ENCODE data around the gene DCP1B.
"Not testable (repeated sequence)": the region's sequence is repeated elsewhere in the genome, so short reads cannot be mapped to it uniquely, and the experiment has no call there.

Gene DCP1B

GRCh38 chr12:1966561-1967226 lies 37.6 kb downstream of the DCP1B start:
- peaks cover 20% of the 10 kb centered on the region for H3K36me3 ChIP-seq (ENCODE audit: insufficient read depth, low read depth, low read length)

GRCh38 chr12:1965916-1966315 lies 38.3 kb downstream of the DCP1B start:
- H3K9ac ChIP-seq (ENCODE audit: low read depth, low read length): no peak overlapping the region
- H3K4me1 ChIP-seq (ENCODE audit: insufficient read depth, low read length): no peaks in the 10 kb centered on the region
- H3K27me3 ChIP-seq (ENCODE audit: insufficient read depth, low read length): no peaks in the 10 kb centered on the region
- no peak overlapping the region for H3K4me3 ChIP-seq (ENCODE audit: low read length)
- H3K27ac ChIP-seq (ENCODE audit: low read length): no peak overlapping the region
- no peaks in the 10 kb centered on the region for H3K9me3 ChIP-seq (ENCODE audit: insufficient read depth, low read depth, low read length)
- H3K36me3 ChIP-seq (ENCODE audit: insufficient read depth, low read depth, low read length): peaks cover 23% of the 10 kb centered on the region

More at GRCh38 chr12:1966561-1967226, 37.6 kb downstream of the DCP1B start:
- Histone ChIP-seq H3K9me3 (ENCODE audit: insufficient read depth, low read depth, low read length) (no peaks in the 10 kb centered on the region), H3K27ac (ENCODE audit: low read length) (no peak overlapping the region), H3K4me1 (ENCODE audit: insufficient read depth, low read length) (no peaks in the 10 kb centered on the region), H3K27me3 (ENCODE audit: insufficient read depth, low read length) (no peaks in the 10 kb centered on the region), H3K9ac (ENCODE audit: low read depth, low read length) (no peak overlapping the region), H3K4me3 (ENCODE audit: low read length) (no peak overlapping the region)

- no peak overlapping the region for H3K9ac ChIP-seq (ENCODE audit: low read depth, low read length)
- H3K4me1 ChIP-seq (ENCODE audit: insufficient read depth, low read length): no peaks in the 10 kb centered on the region
- H3K27me3 ChIP-seq (ENCODE audit: insufficient read depth, low read length): no peaks in the 10 kb centered on the region
- H3K27ac ChIP-seq (ENCODE audit: low read length): no peak overlapping the region
- H3K4me3 ChIP-seq (ENCODE audit: low read length): no peak overlapping the region
- peaks cover 23% of the 10 kb centered on the region for H3K36me3 ChIP-seq (ENCODE audit: insufficient read depth, low read depth, low read length)
- no peaks in the 10 kb centered on the region for H3K9me3 ChIP-seq (ENCODE audit: insufficient read depth, low read depth, low read length)
Observed at GRCh38 chr12:1962051-1963020, 41.9 kb downstream of the DCP1B start.

GRCh38 chr12:1956716-1957115 lies 47.5 kb downstream of the DCP1B start:
- Histone ChIP-seq H3K9ac (ENCODE audit: low read depth, low read length) (no peak overlapping the region), H3K9me3 (ENCODE audit: insufficient read depth, low read depth, low read length) (no peaks in the 10 kb centered on the region), H3K36me3 (ENCODE audit: insufficient read depth, low read depth, low read length) (peaks cover 20% of the 10 kb centered on the region), H3K4me1 (ENCODE audit: insufficient read depth, low read length) (no peaks in the 10 kb centered on the region), H3K27ac (ENCODE audit: low read length) (no peak overlapping the region), H3K4me3 (ENCODE audit: low read length) (no peak overlapping the region), H3K27me3 (ENCODE audit: insufficient read depth, low read length) (no peaks in the 10 kb centered on the region)

- Histone ChIP-seq H3K9me3 (ENCODE audit: insufficient read depth, low read depth, low read length) (no peaks in the 10 kb centered on the region; the same call in 1 of the 2 replicates), H3K36me3 (ENCODE audit: insufficient read depth, low read depth, low read length) (peaks cover 69% of the 10 kb centered on the region), H3K27ac (ENCODE audit: low read length) (no peak overlapping the region), H3K4me1 (ENCODE audit: insufficient read depth, low read length) (no peaks in the 10 kb centered on the region; the same call in 1 of the 2 replicates), H3K9ac (ENCODE audit: low read depth, low read length) (no peak overlapping the region), H3K4me3 (ENCODE audit: low read length) (no peak overlapping the region), H3K27me3 (ENCODE audit: insufficient read depth, low read length) (no peaks in the 10 kb centered on the region)
Observed at GRCh38 chr12:1949771-1950470, 54.3 kb downstream of the DCP1B start.

GRCh38 chr12:1948883-1949282 lies 55.4 kb downstream of the DCP1B start:
- Histone ChIP-seq H3K4me1 (ENCODE audit: insufficient read depth, low read length) (no peaks in the 10 kb centered on the region; the same call in 1 of the 2 replicates), H3K36me3 (ENCODE audit: insufficient read depth, low read depth, low read length) (peaks cover 65% of the 10 kb centered on the region), H3K9me3 (ENCODE audit: insufficient read depth, low read depth, low read length) (no peaks in the 10 kb centered on the region; the same call in 1 of the 2 replicates), H3K27me3 (ENCODE audit: insufficient read depth, low read length) (no peaks in the 10 kb centered on the region), H3K9ac (ENCODE audit: low read depth, low read length) (no peak overlapping the region), H3K27ac (ENCODE audit: low read length) (no peak overlapping the region), H3K4me3 (ENCODE audit: low read length) (no peak overlapping the region)

GRCh38 chr12:1947081-1947480 lies 57.2 kb downstream of the DCP1B start:
- peaks cover 55% of the 10 kb centered on the region for H3K36me3 ChIP-seq (ENCODE audit: insufficient read depth, low read depth, low read length)
- no peaks in the 10 kb centered on the region; the same call in 1 of the 2 replicates for H3K9me3 ChIP-seq (ENCODE audit: insufficient read depth, low read depth, low read length)

GRCh38 chr12:1946296-1946695 lies 58.0 kb downstream of the DCP1B start:
- no peak overlapping the region for H3K4me3 ChIP-seq (ENCODE audit: low read length)
- H3K36me3 ChIP-seq (ENCODE audit: insufficient read depth, low read depth, low read length): peaks cover 47% of the 10 kb centered on the region
- H3K27me3 ChIP-seq (ENCODE audit: insufficient read depth, low read length): no peaks in the 10 kb centered on the region
- no peak overlapping the region for H3K9ac ChIP-seq (ENCODE audit: low read depth, low read length)
- no peaks in the 10 kb centered on the region; the same call in 1 of the 2 replicates for H3K9me3 ChIP-seq (ENCODE audit: insufficient read depth, low read depth, low read length)
- no peak overlapping the region for H3K27ac ChIP-seq (ENCODE audit: low read length)
- no peaks in the 10 kb centered on the region; the same call in 1 of the 2 replicates for H3K4me1 ChIP-seq (ENCODE audit: insufficient read depth, low read length)

More at GRCh38 chr12:1947081-1947480, 57.2 kb downstream of the DCP1B start:
- no peak overlapping the region for H3K27ac ChIP-seq (ENCODE audit: low read length)
- no peaks in the 10 kb centered on the region; the same call in 1 of the 2 replicates for H3K4me1 ChIP-seq (ENCODE audit: insufficient read depth, low read length)
- H3K4me3 ChIP-seq (ENCODE audit: low read length): no peak overlapping the region
- no peak overlapping the region for H3K9ac ChIP-seq (ENCODE audit: low read depth, low read length)
- no peaks in the 10 kb centered on the region for H3K27me3 ChIP-seq (ENCODE audit: insufficient read depth, low read length)

- H3K4me1 ChIP-seq (ENCODE audit: insufficient read depth, low read length); H3K9ac ChIP-seq (ENCODE audit: low read depth, low read length); H3K27ac ChIP-seq (ENCODE audit: low read length); H3K27me3 ChIP-seq (ENCODE audit: insufficient read depth, low read length); H3K4me3 ChIP-seq (ENCODE audit: low read length); H3K9me3 ChIP-seq (ENCODE audit: insufficient read depth, low read depth, low read length): not testable (repeated sequence)
- H3K36me3 ChIP-seq (ENCODE audit: insufficient read depth, low read depth, low read length): peaks cover 39% of the 10 kb centered on the region
Observed at GRCh38 chr12:1945502-1945901, 58.8 kb downstream of the DCP1B start.

GRCh38 chr12:1939801-1940607 lies 64.3 kb downstream of the DCP1B start:
- Histone ChIP-seq H3K27ac (ENCODE audit: low read length) (no peak overlapping the region), H3K9me3 (ENCODE audit: insufficient read depth, low read depth, low read length) (no peaks in the 10 kb centered on the region), H3K4me1 (ENCODE audit: insufficient read depth, low read length) (peaks cover 4% of the 10 kb centered on the region; the same call in 1 of the 2 replicates), H3K27me3 (ENCODE audit: insufficient read depth, low read length) (no peaks in the 10 kb centered on the region), H3K36me3 (ENCODE audit: insufficient read depth, low read depth, low read length) (peaks cover 10% of the 10 kb centered on the region), H3K9ac (ENCODE audit: low read depth, low read length) (no peak overlapping the region), H3K4me3 (ENCODE audit: low read length) (no peak overlapping the region; the same call in 1 of the 2 replicates)

- Histone ChIP-seq H3K9ac (ENCODE audit: low read depth, low read length) (no peak overlapping the region), H3K4me3 (ENCODE audit: low read length) (no peak overlapping the region), H3K4me1 (ENCODE audit: insufficient read depth, low read length) (peaks cover 4% of the 10 kb centered on the region; the same call in 1 of the 2 replicates), H3K9me3 (ENCODE audit: insufficient read depth, low read depth, low read length) (no peaks in the 10 kb centered on the region), H3K36me3 (ENCODE audit: insufficient read depth, low read depth, low read length) (peaks cover 10% of the 10 kb centered on the region), H3K27me3 (ENCODE audit: insufficient read depth, low read length) (no peaks in the 10 kb centered on the region), H3K27ac (ENCODE audit: low read length) (no peak overlapping the region)
Observed at GRCh38 chr12:1939331-1939730, 64.9 kb downstream of the DCP1B start.
